IMR-90 (cell line): ENCODE measurements around the gene WDR81.

ENCODE experiments used
- BHLHE40 ChIP-seq: fragments of 150-350 bp; IDR thresholded peaks from 2 replicates; pipeline ENCODE4 v1.6.1; 2016; ENCODE audit warnings: mild to moderate bottlenecking, low read depth, low read length
- CTCF ChIP-seq: conservative IDR thresholded peaks from 2 replicates; pipeline ENCODE4 v1.5.1; 2012; ENCODE audit warnings: mild to moderate bottlenecking, low read depth, low read length, improper control_type of control experiment
- POLR2A ChIP-seq: IDR thresholded peaks from 2 replicates; pipeline ENCODE4 v1.6.1; 2012; ENCODE audit warnings: mild to moderate bottlenecking, low read depth, low read length
- RFX5 ChIP-seq: IDR thresholded peaks from 2 replicates; pipeline ENCODE4 v1.8.0; 2012; ENCODE audit warnings: low read depth, mild to moderate bottlenecking, low read length, moderate library complexity

- TF ChIP-seq CTCF (no peak), RFX5 (no peak), BHLHE40 (no peak), POLR2A (no peak)
Measured at GRCh38 chr17:1711804-1712203, 12.7 kb upstream of the WDR81 start.
